AG09309 (cell line): Measurements from ENCODE around the gene FAM107B.
A peak's percentile ranks its signal among the peaks of the same experiment; 100 is the strongest.

Source experiments
- DNase-seq: peaks from one replicate; pipeline ENCODE4 v3.0.0-alpha.2; 2010; ENCODE audit warnings: low read depth
- H3K4me3 ChIP-seq: 2 replicates; pipeline ENCODE4 v1.5.1; 2011; ENCODE audit warnings: mild to moderate bottlenecking, low read depth, low read length, moderate library complexity; ENCODE audit not compliant: control insufficient read depth
- TF ChIP-seq, protein P1 (sequence below): IDR thresholded peaks from 2 replicates; pipeline ENCODE4 v1.5.1; 2011; ENCODE audit warnings: mild to moderate bottlenecking, low read depth, low read length, inconsistent platforms; ENCODE audit not compliant: insufficient read depth, control insufficient read depth; ENCODE audit errors: missing control alignments

FAM107B gene

DNA sequence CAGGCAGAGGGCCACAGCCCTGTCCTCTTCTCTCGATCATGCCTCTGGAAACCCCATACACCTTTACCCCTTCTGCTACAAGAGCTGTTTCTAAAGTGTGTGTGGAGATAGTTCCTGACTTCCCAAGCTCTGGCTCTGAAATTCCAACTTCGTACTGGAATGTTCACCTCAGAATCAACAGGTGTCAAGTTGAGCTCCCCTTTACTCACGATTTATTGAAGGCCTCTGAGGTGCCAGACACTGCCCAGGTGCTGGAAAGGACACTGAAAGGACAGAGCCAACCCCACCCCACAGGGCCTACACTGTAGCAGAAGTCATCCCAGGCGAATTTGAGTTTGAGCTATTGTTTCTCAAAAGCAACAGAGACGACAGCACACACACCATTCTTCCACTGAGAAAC lies 234.1 kb downstream of the FAM107B start:
- no peak overlapping the region for H3K4me3 ChIP-seq
- DNase-seq: no peak
- TF ChIP-seq, protein P1, sequence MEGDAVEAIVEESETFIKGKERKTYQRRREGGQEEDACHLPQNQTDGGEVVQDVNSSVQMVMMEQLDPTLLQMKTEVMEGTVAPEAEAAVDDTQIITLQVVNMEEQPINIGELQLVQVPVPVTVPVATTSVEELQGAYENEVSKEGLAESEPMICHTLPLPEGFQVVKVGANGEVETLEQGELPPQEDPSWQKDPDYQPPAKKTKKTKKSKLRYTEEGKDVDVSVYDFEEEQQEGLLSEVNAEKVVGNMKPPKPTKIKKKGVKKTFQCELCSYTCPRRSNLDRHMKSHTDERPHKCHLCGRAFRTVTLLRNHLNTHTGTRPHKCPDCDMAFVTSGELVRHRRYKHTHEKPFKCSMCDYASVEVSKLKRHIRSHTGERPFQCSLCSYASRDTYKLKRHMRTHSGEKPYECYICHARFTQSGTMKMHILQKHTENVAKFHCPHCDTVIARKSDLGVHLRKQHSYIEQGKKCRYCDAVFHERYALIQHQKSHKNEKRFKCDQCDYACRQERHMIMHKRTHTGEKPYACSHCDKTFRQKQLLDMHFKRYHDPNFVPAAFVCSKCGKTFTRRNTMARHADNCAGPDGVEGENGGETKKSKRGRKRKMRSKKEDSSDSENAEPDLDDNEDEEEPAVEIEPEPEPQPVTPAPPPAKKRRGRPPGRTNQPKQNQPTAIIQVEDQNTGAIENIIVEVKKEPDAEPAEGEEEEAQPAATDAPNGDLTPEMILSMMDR: no peak

DNA sequence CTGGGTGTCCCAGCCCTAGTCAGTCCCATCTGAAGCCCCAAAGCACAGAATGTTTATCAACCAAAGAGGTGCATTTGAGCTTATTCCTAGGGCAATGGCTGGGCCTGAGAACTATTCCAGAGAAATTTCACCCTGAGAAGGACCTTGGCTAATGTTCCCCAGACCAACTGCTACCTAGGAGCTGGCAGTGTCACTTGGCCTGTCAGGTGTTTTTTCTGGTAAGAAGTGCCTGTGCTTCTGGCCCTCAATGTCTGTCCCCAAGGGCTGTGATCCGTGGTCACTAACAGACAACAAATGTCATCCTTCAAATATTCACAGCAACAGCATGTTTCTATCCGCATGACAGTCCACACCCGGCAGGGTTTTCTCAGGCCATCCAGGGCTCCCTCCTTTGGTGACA lies 234.6 kb downstream of the FAM107B start:
- H3K4me3 ChIP-seq: no peak overlapping the region
- DNase-seq: no peak
- TF ChIP-seq, protein P1: no peak

DNA sequence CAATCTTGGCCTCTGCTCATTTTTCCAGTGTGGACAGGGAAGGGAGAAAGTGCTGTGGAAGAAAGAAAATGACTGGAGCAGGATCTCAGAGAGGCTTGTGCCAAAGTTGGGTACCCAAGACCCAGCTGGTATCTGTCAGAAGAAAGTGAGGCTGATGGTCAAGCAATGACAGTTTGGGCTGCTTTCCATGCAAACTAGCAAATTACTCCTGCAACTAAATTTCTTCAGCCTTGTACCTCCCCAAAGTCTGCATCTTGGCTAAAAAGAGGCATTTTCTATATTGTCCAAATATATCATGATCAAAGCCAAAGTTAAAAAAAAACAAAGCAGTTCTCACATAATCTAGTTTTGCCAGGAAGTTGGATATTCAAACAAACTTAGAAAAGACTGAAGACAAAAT lies 235.5 kb downstream of the FAM107B start:
- TF ChIP-seq, protein P1: no peak
- H3K4me3 ChIP-seq: no peak overlapping the region
- no peak for DNase-seq

DNA sequence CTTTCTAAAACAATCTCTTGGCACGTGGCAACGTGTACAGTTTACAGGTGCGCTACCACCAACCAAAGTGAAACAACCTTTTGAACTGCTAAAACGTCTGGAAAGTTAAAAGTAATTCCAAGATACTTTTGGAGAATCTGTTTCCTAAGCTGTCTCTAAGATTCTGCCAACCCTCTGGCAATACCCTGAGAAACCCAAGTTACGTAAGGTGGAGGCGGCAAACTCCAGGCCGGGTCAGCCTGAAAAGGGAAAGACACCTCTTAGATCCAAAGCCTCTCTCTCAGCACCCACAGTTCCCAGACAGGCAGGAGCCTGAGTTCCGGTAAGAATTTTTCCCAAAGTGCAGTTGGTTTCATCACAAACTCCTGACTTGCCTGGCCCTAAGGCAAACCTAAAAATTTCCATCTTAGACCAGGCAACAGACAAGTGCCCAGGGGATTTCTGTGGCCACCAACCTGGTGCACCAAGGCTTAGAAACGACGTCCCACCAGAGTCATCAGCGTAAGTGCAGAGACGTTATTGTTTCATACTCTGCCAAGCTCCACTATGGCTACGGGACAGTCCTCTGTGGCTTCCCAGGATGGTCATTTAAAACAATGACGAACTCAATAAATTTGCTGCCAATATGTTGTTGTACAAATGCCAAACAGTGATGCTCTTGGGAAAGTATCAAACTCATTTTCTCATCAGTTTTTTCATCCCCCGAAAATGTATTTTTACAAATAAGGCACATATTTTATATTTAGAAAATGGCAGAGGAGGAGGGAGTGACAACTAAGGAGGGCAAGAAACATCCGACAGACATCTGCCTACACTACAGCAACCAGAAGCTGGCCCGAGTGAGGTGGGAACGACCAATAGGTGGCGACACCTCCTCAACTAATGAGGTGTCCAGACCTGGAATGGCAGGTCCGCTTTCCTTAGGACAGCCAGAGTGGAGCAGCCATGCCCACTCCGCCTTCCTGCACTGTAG lies 238.2 kb downstream of the FAM107B start:
- peak; percentile 28 for DNase-seq
- TF ChIP-seq, protein P1: peak; percentile 83

DNA sequence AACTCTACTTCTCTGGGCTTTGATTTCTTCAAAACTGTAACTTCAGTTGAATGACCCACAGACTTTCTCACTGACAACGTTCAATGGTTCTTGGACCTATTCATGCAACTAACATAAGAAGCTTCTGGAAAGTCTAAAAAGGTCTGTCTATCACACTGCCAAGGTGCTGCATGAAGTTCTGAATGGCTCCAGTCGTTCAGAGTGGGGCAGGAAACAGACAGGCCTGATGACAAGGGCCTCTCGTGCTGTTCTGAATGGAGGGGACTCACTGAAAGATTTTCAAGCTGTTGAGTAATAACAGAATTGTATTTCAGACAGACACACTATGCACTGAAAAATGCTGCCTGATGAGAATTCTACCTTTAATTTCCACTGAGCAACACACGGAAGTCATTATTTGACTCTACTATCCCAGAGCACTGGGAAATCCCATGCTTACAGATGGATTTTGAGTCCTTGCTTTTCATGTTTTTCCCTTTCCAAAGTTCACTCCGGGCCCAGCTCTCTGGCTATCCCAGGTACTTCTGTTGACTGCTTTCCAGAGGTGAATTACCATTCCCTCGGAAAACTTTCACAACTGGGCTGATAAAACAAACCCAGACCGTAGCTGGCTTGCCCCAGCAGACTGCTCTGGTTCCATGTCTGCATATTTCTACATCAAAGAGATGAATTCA lies 239.1 kb downstream of the FAM107B start:
- DNase-seq: no peak
- no peak overlapping the region for H3K4me3 ChIP-seq
- TF ChIP-seq, protein P1: no peak

More for the DNA sequence above, 238.2 kb downstream of the FAM107B start:
- H3K4me3 ChIP-seq: no peak overlapping the region

DNA sequence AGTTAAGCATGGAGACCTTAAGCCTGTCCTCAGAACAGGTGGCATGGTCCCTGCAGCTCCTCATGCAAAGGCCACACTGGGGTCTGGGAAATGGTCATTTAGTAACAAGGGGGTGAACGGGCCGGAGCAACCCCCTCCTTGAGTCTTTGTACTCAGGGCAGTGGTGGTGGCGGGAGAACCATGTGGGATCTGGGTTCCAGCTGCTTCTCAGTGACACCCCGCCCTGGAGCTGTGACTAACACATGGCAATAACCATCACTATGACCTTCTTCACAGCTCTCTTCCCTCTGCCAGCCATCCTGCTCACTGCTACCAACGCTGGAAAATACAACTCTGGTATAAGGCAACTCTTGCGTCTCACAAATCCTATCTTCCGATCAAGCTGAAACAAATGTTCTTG lies 240.5 kb downstream of the FAM107B start:
- TF ChIP-seq, protein P1: no peak
- no peak for DNase-seq
- no peak overlapping the region for H3K4me3 ChIP-seq
